DOHH2 (cell line): ENCODE results near the gene CLDN15.

Experiments
- H3F3A ChIP-seq: fragments of 200-600 bp; sonication (generic), shearing (Covaris generic); 2 replicates; pipeline ENCODE4 v1.6.0; 2016; ENCODE audit warnings: antibody characterized with exemption, mild to moderate bottlenecking; ENCODE audit not compliant: control insufficient read depth, insufficient read depth
- H3K27ac ChIP-seq: fragments of 200-600 bp; sonication (generic); 2 replicates; pipeline ENCODE4 v1.5.1; 2014; ENCODE audit warnings: low read depth, mild to moderate bottlenecking, low read length, moderate library complexity
- H3K27me3 ChIP-seq: fragments of 200-600 bp; sonication (generic); 2 replicates; pipeline ENCODE4 v1.6.1; 2014; ENCODE audit warnings: mild to moderate bottlenecking, low read length, mixed read lengths; ENCODE audit not compliant: control insufficient read depth
- H3K36me3 ChIP-seq: fragments of 200-600 bp; sonication (generic); 2 replicates; pipeline ENCODE4 v1.6.1; 2014; ENCODE audit warnings: mild to moderate bottlenecking, low read length, moderate library complexity, mixed read lengths; ENCODE audit not compliant: control insufficient read depth
- H3K4me1 ChIP-seq: fragments of 200-600 bp; sonication (generic); 2 replicates; pipeline ENCODE4 v1.6.1; 2014; ENCODE audit warnings: mild to moderate bottlenecking, low read length, mixed read lengths; ENCODE audit not compliant: control insufficient read depth
- H3K4me2 ChIP-seq: fragments of 200-600 bp; sonication (generic); 2 replicates; pipeline ENCODE4 v1.6.0; 2014; ENCODE audit warnings: mild to moderate bottlenecking, low read length, moderate library complexity
- H3K4me3 ChIP-seq: fragments of 200-600 bp; sonication (generic); 2 replicates; pipeline ENCODE4 v1.5.1; 2014; ENCODE audit warnings: mild to moderate bottlenecking, low read length, mixed read lengths
- H3K79me2 ChIP-seq: fragments of 200-600 bp; sonication (generic); 2 replicates; pipeline ENCODE4 v1.6.1; 2014; ENCODE audit warnings: mild to moderate bottlenecking, low read length, mixed read lengths; ENCODE audit not compliant: control insufficient read depth
- H3K9me2 ChIP-seq: fragments of 200-600 bp; sonication (generic); replicated peaks from 2 replicates; pipeline ENCODE4 v1.6.1; 2014; ENCODE audit warnings: mild to moderate bottlenecking, low read length, mixed read lengths; ENCODE audit not compliant: control insufficient read depth
- H3K9me3 ChIP-seq: fragments of 200-600 bp; sonication (generic); 2 replicates; pipeline ENCODE4 v1.6.1; 2014; ENCODE audit warnings: antibody characterized with exemption, low read length, mixed read lengths; ENCODE audit not compliant: control insufficient read depth, insufficient read depth
- H4K20me1 ChIP-seq: fragments of 200-600 bp; sonication (generic); 2 replicates; pipeline ENCODE4 v1.6.0; 2014; ENCODE audit warnings: low read depth, mild to moderate bottlenecking, antibody characterized with exemption, low read length, moderate library complexity; ENCODE audit not compliant: control insufficient read depth, insufficient read depth
- EZH2phosphoT487 ChIP-seq: fragments of 200-600 bp; sonication (generic); IDR thresholded peaks from 2 replicates; pipeline ENCODE4 v1.6.1; 2017; ENCODE audit warnings: borderline replicate concordance, mild to moderate bottlenecking, antibody characterized with exemption, low read length, moderate library complexity, mixed read lengths
- TF ChIP-seq, protein P1 (sequence below): fragments of 200-600 bp; sonication (generic); IDR thresholded peaks from one replicate; pipeline ENCODE4 v1.5.1; 2014; ENCODE audit warnings: antibody characterized with exemption, mild to moderate bottlenecking, low read depth, low read length; ENCODE audit not compliant: poor library complexity, severe bottlenecking

CLDN15 gene

GRCh38 chr7:101241015-101241363 is 3.4 kb upstream of the CLDN15 start:
- H3K9me2 ChIP-seq, result no peaks in the 10 kb centered on the region
- TF ChIP-seq, protein P1, sequence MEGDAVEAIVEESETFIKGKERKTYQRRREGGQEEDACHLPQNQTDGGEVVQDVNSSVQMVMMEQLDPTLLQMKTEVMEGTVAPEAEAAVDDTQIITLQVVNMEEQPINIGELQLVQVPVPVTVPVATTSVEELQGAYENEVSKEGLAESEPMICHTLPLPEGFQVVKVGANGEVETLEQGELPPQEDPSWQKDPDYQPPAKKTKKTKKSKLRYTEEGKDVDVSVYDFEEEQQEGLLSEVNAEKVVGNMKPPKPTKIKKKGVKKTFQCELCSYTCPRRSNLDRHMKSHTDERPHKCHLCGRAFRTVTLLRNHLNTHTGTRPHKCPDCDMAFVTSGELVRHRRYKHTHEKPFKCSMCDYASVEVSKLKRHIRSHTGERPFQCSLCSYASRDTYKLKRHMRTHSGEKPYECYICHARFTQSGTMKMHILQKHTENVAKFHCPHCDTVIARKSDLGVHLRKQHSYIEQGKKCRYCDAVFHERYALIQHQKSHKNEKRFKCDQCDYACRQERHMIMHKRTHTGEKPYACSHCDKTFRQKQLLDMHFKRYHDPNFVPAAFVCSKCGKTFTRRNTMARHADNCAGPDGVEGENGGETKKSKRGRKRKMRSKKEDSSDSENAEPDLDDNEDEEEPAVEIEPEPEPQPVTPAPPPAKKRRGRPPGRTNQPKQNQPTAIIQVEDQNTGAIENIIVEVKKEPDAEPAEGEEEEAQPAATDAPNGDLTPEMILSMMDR, result no peak
- no peak for TF ChIP-seq EZH2phosphoT487
- no peak overlapping the region for H3K4me3 ChIP-seq
- H3K27ac ChIP-seq, result no peak overlapping the region
- no peaks in the 10 kb centered on the region for H3K27me3 ChIP-seq
- peaks cover 69% of the 10 kb centered on the region for H3K36me3 ChIP-seq
- H3F3A ChIP-seq, result peaks cover 6% of the 10 kb centered on the region; the same call in 1 of the 2 replicates
- peaks cover 19% of the 10 kb centered on the region for H3K4me1 ChIP-seq
- peaks cover 7% of the 10 kb centered on the region; the same call in 1 of the 2 replicates for H4K20me1 ChIP-seq
- no peaks in the 10 kb centered on the region for H3K9me3 ChIP-seq
- no peak overlapping the region for H3K4me2 ChIP-seq
- peaks cover 47% of the 10 kb centered on the region for H3K79me2 ChIP-seq

- peaks cover 7% of the 10 kb centered on the region; the same call in 1 of the 2 replicates for H4K20me1 ChIP-seq
- peaks cover 64% of the 10 kb centered on the region for H3K36me3 ChIP-seq
- H3K4me2 ChIP-seq, result no peak overlapping the region
- no peak overlapping the region for H3K27ac ChIP-seq
- peaks cover 42% of the 10 kb centered on the region for H3K79me2 ChIP-seq
- H3K4me3 ChIP-seq, result no peak overlapping the region
- H3K27me3 ChIP-seq, result no peaks in the 10 kb centered on the region
- H3K4me1 ChIP-seq, result peaks cover 14% of the 10 kb centered on the region
- H3K9me3 ChIP-seq, result no peaks in the 10 kb centered on the region
- TF ChIP-seq, protein P1, result no peak
- TF ChIP-seq EZH2phosphoT487, result no peak
- no peaks in the 10 kb centered on the region for H3K9me2 ChIP-seq
- H3F3A ChIP-seq, result peaks cover under 1% of the 10 kb centered on the region; the same call in 1 of the 2 replicates
Measured at GRCh38 chr7:101240226-101241014, 2.8 kb upstream of the CLDN15 start.

DNA sequence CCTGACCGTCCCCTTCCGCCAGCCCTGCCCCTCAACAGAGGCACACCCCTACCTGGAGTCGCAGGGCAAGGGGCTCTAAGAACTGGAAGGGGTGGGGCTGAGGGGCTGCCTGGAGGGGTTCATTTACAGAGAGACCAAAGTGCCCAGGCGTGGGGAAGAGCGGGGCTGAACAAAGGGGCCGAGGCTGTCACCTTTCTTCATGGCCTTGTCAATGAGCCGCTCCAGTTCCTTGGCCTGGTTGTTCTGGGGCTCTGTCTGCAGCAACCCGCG is 2.3 kb upstream of the CLDN15 start:
- Histone ChIP-seq H3K4me1 (peaks cover 9% of the 10 kb centered on the region), H3K4me3 (no peak overlapping the region), H3K9me2 (no peaks in the 10 kb centered on the region), H3F3A (no peaks in the 10 kb centered on the region), H3K27me3 (no peaks in the 10 kb centered on the region), H3K4me2 (no peak overlapping the region), H3K36me3 (peaks cover 66% of the 10 kb centered on the region), H3K79me2 (peaks cover 37% of the 10 kb centered on the region), H4K20me1 (peaks cover 9% of the 10 kb centered on the region; the same call in 1 of the 2 replicates), H3K27ac (no peak overlapping the region), H3K9me3 (no peaks in the 10 kb centered on the region)
- TF ChIP-seq EZH2phosphoT487, result no peak
- TF ChIP-seq, protein P1, result no peak
